ENCODE results near the gene SLC50A1. TPM values are rescaled to one million over a fixed set of nuclear protein-coding genes. Genes with fewer than 3 reads are reported as not detected.

The SLC50A1 gene
- total and polyA plus RNA-seq, 8 donors: 4.5 to 114 (median 39.9) TPM

DNA sequence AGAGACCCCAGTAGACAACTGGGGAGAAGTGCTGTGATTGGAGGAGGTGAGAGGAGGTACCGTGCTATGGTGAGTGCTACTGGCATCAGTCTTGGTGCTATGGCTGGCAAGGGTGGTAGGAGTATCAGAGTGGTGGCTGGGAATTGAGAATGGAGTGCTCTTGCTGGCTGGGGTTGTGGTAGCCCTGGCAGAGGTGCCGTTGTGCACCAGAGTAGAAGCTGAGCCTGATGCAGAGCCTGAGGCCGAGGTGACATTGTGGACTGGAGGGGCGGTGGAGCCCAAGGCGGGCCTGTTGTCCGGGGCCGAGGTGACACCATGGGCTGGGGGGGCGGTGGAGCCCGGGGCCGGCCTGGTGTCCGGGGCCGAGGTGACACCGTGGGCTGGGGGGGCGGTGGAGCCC, 52.6 kb downstream of the SLC50A1 start:
- no peaks in the 10 kb centered on the region for H3K9me3 ChIP-seq
- H3K27ac ChIP-seq: peak overlapping the region; percentile 72 to 90 (median 79)
- H3K4me1 ChIP-seq: peaks cover 30 to 59% (median 41%) of the 10 kb centered on the region in 4 donors
- H3K27me3 ChIP-seq: no peaks in the 10 kb centered on the region
- TF ChIP-seq EP300 (IDR thresholded peaks at IDR 0.05) (no peak), POLR2AphosphoS5 (IDR thresholded peaks at IDR 0.05) (no peak), POLR2A (IDR thresholded peaks at IDR 0.05) (no peak)
- TF ChIP-seq, protein P1, sequence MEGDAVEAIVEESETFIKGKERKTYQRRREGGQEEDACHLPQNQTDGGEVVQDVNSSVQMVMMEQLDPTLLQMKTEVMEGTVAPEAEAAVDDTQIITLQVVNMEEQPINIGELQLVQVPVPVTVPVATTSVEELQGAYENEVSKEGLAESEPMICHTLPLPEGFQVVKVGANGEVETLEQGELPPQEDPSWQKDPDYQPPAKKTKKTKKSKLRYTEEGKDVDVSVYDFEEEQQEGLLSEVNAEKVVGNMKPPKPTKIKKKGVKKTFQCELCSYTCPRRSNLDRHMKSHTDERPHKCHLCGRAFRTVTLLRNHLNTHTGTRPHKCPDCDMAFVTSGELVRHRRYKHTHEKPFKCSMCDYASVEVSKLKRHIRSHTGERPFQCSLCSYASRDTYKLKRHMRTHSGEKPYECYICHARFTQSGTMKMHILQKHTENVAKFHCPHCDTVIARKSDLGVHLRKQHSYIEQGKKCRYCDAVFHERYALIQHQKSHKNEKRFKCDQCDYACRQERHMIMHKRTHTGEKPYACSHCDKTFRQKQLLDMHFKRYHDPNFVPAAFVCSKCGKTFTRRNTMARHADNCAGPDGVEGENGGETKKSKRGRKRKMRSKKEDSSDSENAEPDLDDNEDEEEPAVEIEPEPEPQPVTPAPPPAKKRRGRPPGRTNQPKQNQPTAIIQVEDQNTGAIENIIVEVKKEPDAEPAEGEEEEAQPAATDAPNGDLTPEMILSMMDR (IDR thresholded peaks at IDR 0.05): no peak
- intact Hi-C loops (cut with DNase I; ENCODE audit: low total_unique reads): no loop called here
- no peak for DNase-seq
- WGBS, 5 donors: 23 to 73% (median 45%) methylated on average over 3 to 14 of the region's 14 CpGs
- no peaks in the 10 kb centered on the region for H3K36me3 ChIP-seq
- peak overlapping the region; percentile 24 to 50 (median 34) for H3K4me3 ChIP-seq

Small RNA genes lying within 50 kb of the gene (small RNA-seq; reads per million reads assigned to genes)
- gene HMGN2P18 (0 reads per million in 4 donors), gene RF00019 (0 reads per million in 4 donors)

Other genes starting within 250 kb of the SLC50A1 start
- gene PMVK, start 199.1 kb upstream of the SLC50A1 start, total RNA-seq: 10 to 100 TPM; 10.1 to 47.3 (median 36.8) TPM
- 10 to 100 TPM; 37.4 to 57.1 (median 45.2) TPM for gene PMVK, start 199.1 kb upstream of the SLC50A1 start, polyA plus RNA-seq
- 100 to 1,000 TPM in 1 of 5 donors, 10 to 100 TPM in 4; 66.5 to 123 (median 81.1) TPM for gene PBXIP1, start 179.8 kb upstream of the SLC50A1 start, total RNA-seq
- 10 to 100 TPM; 19.7 to 59.0 (median 33.4) TPM for gene PBXIP1, start 179.8 kb upstream of the SLC50A1 start, polyA plus RNA-seq
- 10 to 100 TPM in 4 of 5 donors, 1 to 10 TPM in 1; 8.1 to 75.3 (median 36.2) TPM for gene PYGO2, start 174.1 kb upstream of the SLC50A1 start, total RNA-seq
- gene PYGO2, start 174.1 kb upstream of the SLC50A1 start, polyA plus RNA-seq: 10 to 100 TPM; 12.2 to 19.8 (median 16.1) TPM
- gene SHC1, start 165.1 kb upstream of the SLC50A1 start, total RNA-seq: 10 to 100 TPM; 23.2 to 81.1 (median 59.6) TPM
- 10 to 100 TPM; 43.7 to 58.8 (median 56.1) TPM for gene SHC1, start 165.1 kb upstream of the SLC50A1 start, polyA plus RNA-seq
- gene CKS1B, start 161.2 kb upstream of the SLC50A1 start, total RNA-seq: 10 to 100 TPM in 2 of 5 donors, 1 to 10 TPM in 3; 4.7 to 36.1 (median 5.2) TPM
- 10 to 100 TPM; 40.9 to 73.3 (median 63.9) TPM for gene CKS1B, start 161.2 kb upstream of the SLC50A1 start, polyA plus RNA-seq
- 10 to 100 TPM; 14.1 to 76.5 (median 54.8) TPM for gene FLAD1, start 152.5 kb upstream of the SLC50A1 start, total RNA-seq
- 10 to 100 TPM; 31.4 to 43.8 (median 40.4) TPM for gene FLAD1, start 152.5 kb upstream of the SLC50A1 start, polyA plus RNA-seq
- 10 to 100 TPM in 1 of 5 donors, 1 to 10 TPM in 1, not detected in 3; 1.1 to 11.6 TPM for gene LENEP, start 142.3 kb upstream of the SLC50A1 start, total RNA-seq
- gene LENEP, start 142.3 kb upstream of the SLC50A1 start, polyA plus RNA-seq: not detected
- 100 to 1,000 TPM in 1 of 5 donors, 10 to 100 TPM in 4; 32.3 to 134 (median 53.9) TPM for gene ZBTB7B, start 133.1 kb upstream of the SLC50A1 start, total RNA-seq
- 10 to 100 TPM; 29.6 to 39.5 (median 35.6) TPM for gene ZBTB7B, start 133.1 kb upstream of the SLC50A1 start, polyA plus RNA-seq
- 100 to 1,000 TPM in 1 of 5 donors, not detected in 4; 158 TPM for gene DCST2, start 102.1 kb upstream of the SLC50A1 start, total RNA-seq
- 1 to 10 TPM; 1.6 to 6.6 (median 6.1) TPM for gene DCST2, start 102.1 kb upstream of the SLC50A1 start, polyA plus RNA-seq
- gene DCST1, start 102.0 kb upstream of the SLC50A1 start, total RNA-seq: under 1 TPM in 2 of 5 donors, not detected in 3; 0.18 to 0.89 TPM
- under 1 TPM in 1 of 3 donors, not detected in 2; 0.13 TPM for gene DCST1, start 102.0 kb upstream of the SLC50A1 start, polyA plus RNA-seq
- 100 to 1,000 TPM in 4 of 5 donors, 10 to 100 TPM in 1; 56.2 to 335 (median 126) TPM for gene ADAM15, start 84.5 kb upstream of the SLC50A1 start, total RNA-seq
- gene ADAM15, start 84.5 kb upstream of the SLC50A1 start, polyA plus RNA-seq: 100 to 1,000 TPM; 149 to 267 (median 159) TPM
- 1 to 10 TPM in 3 of 5 donors, not detected in 2; 3.5 to 9.9 (median 5.8) TPM for gene EFNA4, start 72.1 kb upstream of the SLC50A1 start, total RNA-seq
- 10 to 100 TPM in 1 of 3 donors, 1 to 10 TPM in 2; 4.3 to 13.2 (median 6.7) TPM for gene EFNA4, start 72.1 kb upstream of the SLC50A1 start, polyA plus RNA-seq
- not detected for gene EFNA3, start 57.0 kb upstream of the SLC50A1 start, total RNA-seq
- 1 to 10 TPM in 2 of 3 donors, under 1 TPM in 1; 0.76 to 4.9 (median 1.5) TPM for gene EFNA3, start 57.0 kb upstream of the SLC50A1 start, polyA plus RNA-seq
- gene EFNA1, start 8.0 kb upstream of the SLC50A1 start, total RNA-seq: 10 to 100 TPM; 12.2 to 75.3 (median 36.0) TPM
- gene EFNA1, start 8.0 kb upstream of the SLC50A1 start, polyA plus RNA-seq: 10 to 100 TPM; 31.3 to 65.8 (median 47.7) TPM
- gene DPM3, start 4.7 kb downstream of the SLC50A1 start, total RNA-seq: 10 to 100 TPM in 4 of 5 donors, not detected in 1; 13.3 to 51.3 (median 38.3) TPM
- 100 to 1,000 TPM; 192 to 301 (median 220) TPM for gene DPM3, start 4.7 kb downstream of the SLC50A1 start, polyA plus RNA-seq
- 100 to 1,000 TPM in 3 of 5 donors, 10 to 100 TPM in 2; 60.8 to 238 (median 133) TPM for gene KRTCAP2, start 37.5 kb downstream of the SLC50A1 start, total RNA-seq
- 100 to 1,000 TPM; 183 to 399 (median 242) TPM for gene KRTCAP2, start 37.5 kb downstream of the SLC50A1 start, polyA plus RNA-seq
- gene TRIM46, start 38.0 kb downstream of the SLC50A1 start, total RNA-seq: 10 to 100 TPM in 1 of 5 donors, 1 to 10 TPM in 1, under 1 TPM in 1, not detected in 2; 0.73 to 16.9 (median 5.4) TPM
- under 1 TPM; 0.58 to 0.68 (median 0.61) TPM for gene TRIM46, start 38.0 kb downstream of the SLC50A1 start, polyA plus RNA-seq
- gene THBS3, start 72.0 kb downstream of the SLC50A1 start, total RNA-seq: 10 to 100 TPM; 11.0 to 65.9 (median 25.4) TPM
- gene THBS3, start 72.0 kb downstream of the SLC50A1 start, polyA plus RNA-seq: 10 to 100 TPM; 11.0 to 27.9 (median 17.8) TPM
- gene MTX1, start 72.8 kb downstream of the SLC50A1 start, total RNA-seq: 10 to 100 TPM in 4 of 5 donors, 1 to 10 TPM in 1; 1.2 to 54.9 (median 25.2) TPM
- gene MTX1, start 72.8 kb downstream of the SLC50A1 start, polyA plus RNA-seq: 10 to 100 TPM; 48.3 to 71.1 (median 58.2) TPM
- 10 to 100 TPM in 4 of 5 donors, 1 to 10 TPM in 1; 2.8 to 77.9 (median 19.6) TPM for gene ENTREP3, start 119.6 kb downstream of the SLC50A1 start, total RNA-seq
- gene ENTREP3, start 119.6 kb downstream of the SLC50A1 start, polyA plus RNA-seq: 10 to 100 TPM in 2 of 3 donors, 1 to 10 TPM in 1; 9.7 to 20.5 (median 11.6) TPM
- gene SCAMP3, start 126.5 kb downstream of the SLC50A1 start, total RNA-seq: 10 to 100 TPM in 4 of 5 donors, 1 to 10 TPM in 1; 7.0 to 32.6 (median 24.1) TPM
- gene SCAMP3, start 126.5 kb downstream of the SLC50A1 start, polyA plus RNA-seq: 10 to 100 TPM; 25.8 to 48.4 (median 45.4) TPM
- 10 to 100 TPM; 29.7 to 77.6 (median 53.6) TPM for gene CLK2, start 137.7 kb downstream of the SLC50A1 start, total RNA-seq
- 10 to 100 TPM; 16.0 to 46.4 (median 17.0) TPM for gene CLK2, start 137.7 kb downstream of the SLC50A1 start, polyA plus RNA-seq
- gene HCN3, start 141.6 kb downstream of the SLC50A1 start, total RNA-seq: 10 to 100 TPM in 1 of 5 donors, 1 to 10 TPM in 4; 1.1 to 13.6 (median 2.7) TPM
- 1 to 10 TPM in 2 of 3 donors, under 1 TPM in 1; 0.46 to 3.1 (median 1.1) TPM for gene HCN3, start 141.6 kb downstream of the SLC50A1 start, polyA plus RNA-seq
- gene PKLR, start 165.6 kb downstream of the SLC50A1 start, total RNA-seq: 1 to 10 TPM in 1 of 5 donors, not detected in 4; 4.6 TPM
- not detected for gene PKLR, start 165.6 kb downstream of the SLC50A1 start, polyA plus RNA-seq
- gene FDPS, start 173.0 kb downstream of the SLC50A1 start, total RNA-seq: 100 to 1,000 TPM in 1 of 5 donors, 10 to 100 TPM in 4; 27.7 to 223 (median 72.4) TPM
- 100 to 1,000 TPM; 149 to 229 (median 199) TPM for gene FDPS, start 173.0 kb downstream of the SLC50A1 start, polyA plus RNA-seq
- 100 to 1,000 TPM in 1 of 5 donors, 10 to 100 TPM in 3, 1 to 10 TPM in 1; 9.5 to 164 (median 31.3) TPM for gene RUSC1, start 185.0 kb downstream of the SLC50A1 start, total RNA-seq
- 10 to 100 TPM; 25.6 to 32.7 (median 31.4) TPM for gene RUSC1, start 185.0 kb downstream of the SLC50A1 start, polyA plus RNA-seq